PC-3 (cell line): ENCODE data around the gene NPW.

Source experiments
- CTCF ChIP-seq: fragments of 300-600 bp; sonication (generic); conservative IDR thresholded peaks from 2 replicates; pipeline ENCODE4 v1.5.1; 2017; ENCODE audit warnings: antibody characterized with exemption, low read depth, mild to moderate bottlenecking, low read length
- EZH2 ChIP-seq: fragments of 300-600 bp; sonication (generic); IDR thresholded peaks from one replicate; pipeline ENCODE4 v1.6.1; 2017; ENCODE audit warnings: antibody characterized with exemption, mild to moderate bottlenecking, low read length; ENCODE audit not compliant: unreplicated experiment
- EZH2phosphoT487 ChIP-seq: fragments of 300-600 bp; sonication (generic); IDR thresholded peaks from 2 replicates; pipeline ENCODE4 v1.6.1; 2018; ENCODE audit warnings: mild to moderate bottlenecking, antibody characterized with exemption, low read length, borderline replicate concordance

- no peak for TF ChIP-seq CTCF
- TF ChIP-seq EZH2, result no peak
- TF ChIP-seq EZH2phosphoT487, result no peak
Observed at GRCh38 chr16:2037647-2038381, 18.2 kb downstream of the NPW start.
